GM18499 (cell line): ENCODE data around the gene ABCA13.

Source experiments
- ATAC-seq: cut with Tn5 transposase; IDR thresholded peaks from one replicate; pipeline ENCODE4 v1.9.1; 2021; ENCODE audit warnings: moderate number of reproducible peaks; ENCODE audit not compliant: insufficient read depth, unreplicated experiment

The ABCA13 gene

GRCh38 chr7:48242846-48243245, 71.6 kb downstream of the ABCA13 start:
- no peak for ATAC-seq

DNA sequence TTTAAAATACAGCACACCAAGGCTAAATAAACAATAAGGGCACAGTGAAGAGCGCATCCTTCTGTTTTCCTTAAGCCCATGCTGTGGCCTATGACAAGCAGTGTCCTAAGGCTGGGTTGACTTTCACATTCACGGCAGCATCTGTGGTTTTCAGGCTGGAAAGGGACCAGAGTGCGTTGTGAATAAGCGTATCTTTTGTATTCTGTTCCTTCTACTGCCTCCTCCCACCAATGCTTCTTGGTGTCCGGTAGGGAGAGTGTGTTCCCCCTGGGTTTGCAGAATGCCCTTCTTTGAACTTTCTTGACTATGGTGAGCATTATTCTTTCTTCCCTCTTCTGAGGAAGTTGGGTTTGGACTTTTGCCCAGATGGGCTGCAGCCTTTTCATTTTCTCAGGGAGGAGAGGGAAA, 73.6 kb downstream of the ABCA13 start:
- ATAC-seq = no peak

- ATAC-seq = peak; percentile 49
Measured at GRCh38 chr7:48245751-48246472, 74.7 kb downstream of the ABCA13 start.

DNA sequence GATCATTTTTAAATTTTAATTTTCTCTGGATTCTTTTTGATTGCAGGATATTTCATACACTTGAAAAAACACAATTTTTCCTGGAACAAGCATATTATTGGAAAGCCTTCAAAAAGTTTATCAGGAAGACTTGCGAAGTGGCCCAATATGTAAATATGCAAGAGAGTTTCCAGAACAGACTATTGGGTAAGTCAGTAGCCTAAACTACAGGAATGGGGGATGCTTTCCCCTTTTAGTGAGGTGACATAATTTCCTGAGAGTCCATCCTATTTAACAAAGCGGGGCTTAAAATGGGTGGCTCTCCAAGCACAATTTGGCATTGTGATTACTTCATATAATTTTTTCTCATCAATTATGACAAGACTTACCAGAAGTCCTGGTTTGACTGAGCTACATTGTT, 77.9 kb downstream of the ABCA13 start:
- ATAC-seq = no peak

DNA sequence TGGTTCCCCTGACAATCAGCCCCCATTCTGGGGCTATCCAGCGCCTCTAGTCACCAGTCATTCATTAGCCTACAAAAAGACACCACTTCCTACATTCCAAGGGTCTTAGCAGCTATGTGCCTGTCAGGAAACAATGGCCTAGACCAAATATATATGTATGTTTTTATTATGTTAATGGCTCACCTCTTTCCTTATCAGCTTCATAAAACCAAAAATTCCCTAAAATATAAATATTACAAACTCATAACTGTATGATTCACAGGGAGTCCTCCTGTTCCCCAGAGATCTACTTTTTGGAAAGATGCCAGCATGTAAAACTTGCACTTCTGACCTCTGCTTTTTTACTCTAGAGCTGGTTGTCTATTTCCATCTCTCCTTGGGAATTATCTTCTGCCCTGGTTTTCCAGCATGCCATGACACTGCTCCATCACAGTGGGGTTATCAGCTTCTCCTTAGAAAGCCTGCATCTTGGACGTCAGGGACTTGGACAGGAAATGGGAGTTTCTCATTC, 79.2 kb downstream of the ABCA13 start:
- ATAC-seq = no peak

GRCh38 chr7:48251766-48252165, 80.5 kb downstream of the ABCA13 start:
- peak; percentile 97 for ATAC-seq

- no peak for ATAC-seq
Measured at GRCh38 chr7:48252995-48253394, 81.7 kb downstream of the ABCA13 start.

DNA sequence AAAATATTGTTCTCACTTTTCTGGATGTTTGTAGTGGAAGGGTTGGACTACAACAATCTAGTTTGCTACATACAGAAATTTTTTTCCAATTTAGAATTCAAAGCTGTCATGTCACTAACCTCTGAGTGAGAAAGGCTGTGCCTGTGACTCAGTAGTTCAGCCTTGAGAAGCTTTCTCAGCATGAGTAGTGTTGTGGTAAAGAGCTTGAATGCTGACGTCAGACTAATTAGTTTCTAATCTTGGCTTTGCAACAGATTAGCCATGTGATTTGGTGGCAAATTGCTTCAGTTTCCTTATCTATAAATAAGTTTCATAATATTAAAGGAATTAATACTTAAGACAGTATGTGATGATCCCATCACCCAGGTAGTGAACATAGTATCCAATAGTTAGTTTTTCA, 83.8 kb downstream of the ABCA13 start:
- peak; percentile 36 for ATAC-seq

DNA sequence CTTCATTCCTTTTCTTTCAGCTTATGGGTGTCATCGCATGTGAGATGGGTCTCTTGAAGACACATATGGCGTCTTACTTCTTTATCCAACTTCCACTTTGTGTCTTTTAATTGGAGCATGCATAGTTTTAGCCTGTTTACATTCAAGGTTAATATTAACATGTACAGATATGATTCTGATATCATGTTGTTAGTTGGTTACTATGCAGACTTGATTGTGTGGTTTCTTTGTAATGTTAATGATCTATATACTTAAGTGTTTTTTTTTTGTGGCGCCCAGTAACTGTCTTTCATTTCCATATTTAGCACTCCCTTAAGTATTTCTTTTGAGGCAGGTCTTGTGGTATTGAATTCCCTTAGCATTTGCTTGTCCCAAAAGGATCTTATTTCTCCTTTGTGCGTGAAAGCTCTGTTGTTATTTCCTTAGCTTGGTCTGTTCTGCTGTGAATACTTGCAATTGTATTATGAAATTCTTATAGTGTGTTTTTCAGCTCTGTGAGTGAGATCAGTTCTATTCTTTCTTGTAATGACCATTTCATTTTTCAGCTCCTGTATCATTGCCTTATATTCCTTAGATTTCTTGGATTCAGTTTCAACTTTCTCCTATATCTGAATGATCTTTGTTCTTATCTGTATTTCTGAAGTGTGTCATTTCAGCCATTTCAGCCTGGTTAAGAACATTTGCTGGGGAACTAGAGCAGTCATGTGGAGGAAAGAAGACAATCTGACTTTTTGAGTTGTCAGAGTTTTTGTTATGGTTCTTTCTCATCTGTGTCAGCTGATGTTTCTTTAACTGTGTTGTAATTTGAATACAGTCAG, 88.4 kb downstream of the ABCA13 start:
- ATAC-seq = no peak

- ATAC-seq = no peak
Measured at GRCh38 chr7:48261696-48262095, 90.4 kb downstream of the ABCA13 start.

- no peak for ATAC-seq
Measured at GRCh38 chr7:48262606-48263310, 91.5 kb downstream of the ABCA13 start.

DNA sequence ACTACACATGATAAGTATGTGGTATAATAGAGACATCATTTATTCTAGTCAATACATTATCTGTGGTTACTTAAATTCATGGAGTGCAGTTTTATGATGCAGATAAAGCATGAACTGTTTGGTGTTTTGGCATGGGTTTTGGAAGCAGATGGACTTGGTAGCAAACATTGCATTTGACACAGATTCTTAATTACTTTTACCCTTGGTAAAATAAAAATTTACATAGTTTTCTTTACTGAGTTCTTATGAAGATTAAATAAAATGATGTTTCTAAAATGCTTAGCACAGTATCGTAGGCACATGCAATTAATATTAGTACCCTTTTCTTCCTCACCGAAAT, 92.0 kb downstream of the ABCA13 start:
- ATAC-seq = no peak

- ATAC-seq = no peak
Measured at GRCh38 chr7:48269066-48269465, 97.8 kb downstream of the ABCA13 start.

- ATAC-seq = no peak
Measured at GRCh38 chr7:48274662-48275061, 103.4 kb downstream of the ABCA13 start.

DNA sequence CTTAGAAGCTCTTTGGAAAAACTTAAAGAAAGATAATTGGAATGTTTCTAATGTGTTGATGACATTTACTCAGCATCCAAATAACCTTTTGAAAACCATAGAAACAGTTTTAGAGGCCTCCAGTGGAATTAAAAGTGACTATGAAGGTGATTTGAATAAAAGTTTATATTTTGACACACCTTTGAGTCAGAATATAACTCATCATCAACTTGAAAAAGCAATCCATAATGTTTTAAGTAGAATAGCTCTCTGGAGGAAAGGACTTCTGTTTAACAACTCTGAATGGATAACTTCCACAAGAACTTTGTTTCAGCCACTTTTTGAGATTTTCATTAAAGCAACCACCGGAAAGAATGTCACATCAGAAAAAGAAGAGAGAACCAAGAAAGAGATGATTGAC, 108.2 kb downstream of the ABCA13 start:
- ATAC-seq = no peak

GRCh38 chr7:48280100-48280499, 108.8 kb downstream of the ABCA13 start:
- ATAC-seq = no peak

- ATAC-seq = no peak
Measured at GRCh38 chr7:48285373-48285772, 114.1 kb downstream of the ABCA13 start.

DNA sequence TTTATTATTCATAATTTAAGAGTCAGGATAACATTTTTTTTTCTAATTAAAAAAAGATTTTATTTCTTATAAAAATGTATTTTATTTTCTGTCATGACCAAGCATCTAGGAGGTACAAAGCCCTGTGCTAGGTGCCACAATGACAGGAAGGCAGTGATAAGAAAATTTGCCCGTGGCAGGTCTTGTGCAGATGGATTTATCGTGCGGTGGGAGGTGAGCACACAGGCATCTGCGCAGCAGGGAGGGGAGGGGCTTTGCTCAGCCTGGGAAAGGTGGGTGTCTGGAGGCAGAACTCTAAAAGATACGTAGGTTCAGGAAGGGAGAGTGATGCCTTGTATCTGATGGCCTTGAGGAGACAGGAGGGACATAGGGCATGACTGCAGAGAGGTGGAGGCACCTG, 115.6 kb downstream of the ABCA13 start:
- ATAC-seq = no peak

DNA sequence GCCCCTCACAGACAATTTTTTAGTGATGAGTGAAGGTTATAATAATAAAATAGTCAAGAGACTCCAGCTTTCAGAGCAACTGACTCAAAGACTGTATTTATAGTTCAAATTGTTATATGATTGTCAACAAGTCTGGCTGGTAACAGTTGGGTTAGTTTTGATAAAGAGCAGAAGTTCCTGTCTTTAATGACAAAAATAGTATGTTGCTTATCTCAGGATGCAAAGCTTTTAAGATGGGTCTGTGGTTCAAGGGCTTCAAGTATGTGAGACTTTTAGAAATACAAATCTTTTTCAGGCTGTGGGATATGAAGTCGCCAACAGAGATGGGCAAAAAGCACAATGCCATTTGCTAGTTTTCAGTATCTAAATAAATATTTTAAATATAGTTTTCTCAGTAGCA, 118.4 kb downstream of the ABCA13 start:
- no peak for ATAC-seq

- no peak for ATAC-seq
Measured at GRCh38 chr7:48292949-48293348, 121.7 kb downstream of the ABCA13 start.
